IPS-18a (cell line): Measurements from ENCODE around the gene ENOX1.

Experiments used
- H3K27ac ChIP-seq: one replicate; pipeline ENCODE4 v1.5.1; 2013; ENCODE audit warnings: low read length
- H3K27me3 ChIP-seq: one replicate; pipeline ENCODE4 v1.6.1; 2013; ENCODE audit warnings: mild to moderate bottlenecking, low read length; ENCODE audit not compliant: control insufficient read depth, insufficient read depth
- H3K36me3 ChIP-seq: one replicate; pipeline ENCODE4 v1.6.1; 2013; ENCODE audit warnings: low read depth, low read length; ENCODE audit not compliant: control insufficient read depth
- H3K4me1 ChIP-seq: one replicate; pipeline ENCODE4 v1.6.1; 2013; ENCODE audit warnings: low read depth, low read length; ENCODE audit not compliant: control insufficient read depth
- H3K4me3 ChIP-seq: one replicate; pipeline ENCODE4 v1.5.1; 2013; ENCODE audit warnings: low read length
- H3K9ac ChIP-seq: one replicate; pipeline ENCODE4 v1.6.1; 2013; ENCODE audit warnings: mild to moderate bottlenecking, low read length, moderate library complexity
- H3K9me3 ChIP-seq: one replicate; pipeline ENCODE4 v1.6.1; 2013; ENCODE audit warnings: low read depth, low read length; ENCODE audit not compliant: control insufficient read depth

The ENOX1 gene

GRCh38 chr13:43802511-43802910, 15.7 kb upstream of the ENOX1 start:
- H3K4me3 ChIP-seq: no peak overlapping the region
- H3K9me3 ChIP-seq: no peaks in the 10 kb centered on the region
- H3K27ac ChIP-seq: no peak overlapping the region
- peaks cover 7% of the 10 kb centered on the region for H3K4me1 ChIP-seq
- no peaks in the 10 kb centered on the region for H3K36me3 ChIP-seq
- H3K9ac ChIP-seq: no peak overlapping the region
- H3K27me3 ChIP-seq: no peaks in the 10 kb centered on the region

- Histone ChIP-seq H3K9ac (no peak overlapping the region), H3K27me3 (no peaks in the 10 kb centered on the region), H3K27ac (no peak overlapping the region), H3K9me3 (no peaks in the 10 kb centered on the region), H3K4me1 (peaks cover 7% of the 10 kb centered on the region), H3K4me3 (no peak overlapping the region), H3K36me3 (no peaks in the 10 kb centered on the region)
Observed at GRCh38 chr13:43800828-43801227, 14.1 kb upstream of the ENOX1 start.

- Histone ChIP-seq H3K4me3 (no peak overlapping the region), H3K9ac (no peak overlapping the region), H3K9me3 (no peaks in the 10 kb centered on the region), H3K27me3 (no peaks in the 10 kb centered on the region), H3K27ac (no peak overlapping the region), H3K4me1 (no peaks in the 10 kb centered on the region), H3K36me3 (no peaks in the 10 kb centered on the region)
Observed at GRCh38 chr13:43799191-43799590, 12.4 kb upstream of the ENOX1 start.

GRCh38 chr13:43797869-43798268, 11.1 kb upstream of the ENOX1 start:
- no peaks in the 10 kb centered on the region for H3K9me3 ChIP-seq
- H3K9ac ChIP-seq: no peak overlapping the region
- H3K27ac ChIP-seq: no peak overlapping the region
- H3K36me3 ChIP-seq: no peaks in the 10 kb centered on the region
- no peak overlapping the region for H3K4me3 ChIP-seq
- no peaks in the 10 kb centered on the region for H3K4me1 ChIP-seq
- no peaks in the 10 kb centered on the region for H3K27me3 ChIP-seq

- Histone ChIP-seq H3K4me1 (no peaks in the 10 kb centered on the region), H3K27me3 (no peaks in the 10 kb centered on the region), H3K4me3 (no peak overlapping the region), H3K27ac (no peak overlapping the region), H3K36me3 (no peaks in the 10 kb centered on the region), H3K9me3 (no peaks in the 10 kb centered on the region), H3K9ac (no peak overlapping the region)
Observed at GRCh38 chr13:43797159-43797558, 10.4 kb upstream of the ENOX1 start.

- no peaks in the 10 kb centered on the region for H3K27me3 ChIP-seq
- H3K4me3 ChIP-seq: no peak overlapping the region
- H3K9me3 ChIP-seq: no peaks in the 10 kb centered on the region
- no peak overlapping the region for H3K27ac ChIP-seq
- no peaks in the 10 kb centered on the region for H3K36me3 ChIP-seq
- no peak overlapping the region for H3K9ac ChIP-seq
- H3K4me1 ChIP-seq: no peaks in the 10 kb centered on the region
Observed at GRCh38 chr13:43794416-43794815, 7.6 kb upstream of the ENOX1 start.

GRCh38 chr13:43792076-43792881, 5.5 kb upstream of the ENOX1 start:
- Histone ChIP-seq H3K4me1 (peaks cover 8% of the 10 kb centered on the region), H3K27ac (no peak overlapping the region), H3K9me3 (no peaks in the 10 kb centered on the region), H3K27me3 (peaks cover 19% of the 10 kb centered on the region), H3K9ac (no peak overlapping the region), H3K36me3 (no peaks in the 10 kb centered on the region), H3K4me3 (no peak overlapping the region)

- Histone ChIP-seq H3K27me3 (peaks cover 58% of the 10 kb centered on the region), H3K4me3 (peak overlapping the region; percentile 73), H3K36me3 (no peaks in the 10 kb centered on the region), H3K9me3 (no peaks in the 10 kb centered on the region), H3K9ac (no peak overlapping the region), H3K27ac (no peak overlapping the region), H3K4me1 (peaks cover 8% of the 10 kb centered on the region)
Observed at GRCh38 chr13:43787997-43788396, 1.2 kb upstream of the ENOX1 start.

GRCh38 chr13:43787518-43787891, 733 bp upstream of the ENOX1 start:
- H3K27ac ChIP-seq: no peak overlapping the region

GRCh38 chr13:43786472-43786765, 353 bp downstream of the ENOX1 start:
- Histone ChIP-seq H3K36me3 (no peaks in the 10 kb centered on the region), H3K27me3 (peaks cover 73% of the 10 kb centered on the region), H3K4me3 (peak overlapping the region; percentile 73), H3K27ac (no peak overlapping the region), H3K4me1 (peaks cover 8% of the 10 kb centered on the region), H3K9me3 (no peaks in the 10 kb centered on the region), H3K9ac (no peak overlapping the region)

More at GRCh38 chr13:43787518-43787891, 733 bp upstream of the ENOX1 start:
- peaks cover 8% of the 10 kb centered on the region for H3K4me1 ChIP-seq
- H3K36me3 ChIP-seq: no peaks in the 10 kb centered on the region
- H3K4me3 ChIP-seq: peak overlapping the region; percentile 73
- peaks cover 62% of the 10 kb centered on the region for H3K27me3 ChIP-seq
- peak overlapping the region; percentile 45 for H3K9ac ChIP-seq
- H3K9me3 ChIP-seq: no peaks in the 10 kb centered on the region

- peak overlapping the region; percentile 73 for H3K4me3 ChIP-seq
- H3K9ac ChIP-seq: no peak overlapping the region
- no peaks in the 10 kb centered on the region for H3K36me3 ChIP-seq
- H3K9me3 ChIP-seq: no peaks in the 10 kb centered on the region
- H3K27me3 ChIP-seq: peaks cover 79% of the 10 kb centered on the region
- no peak overlapping the region for H3K27ac ChIP-seq
- peaks cover 8% of the 10 kb centered on the region for H3K4me1 ChIP-seq
Observed at GRCh38 chr13:43785650-43786471, 911 bp downstream of the ENOX1 start.

- H3K9me3 ChIP-seq: no peaks in the 10 kb centered on the region
- peaks cover 8% of the 10 kb centered on the region for H3K4me1 ChIP-seq
- no peak overlapping the region for H3K9ac ChIP-seq
- H3K36me3 ChIP-seq: no peaks in the 10 kb centered on the region
- H3K27me3 ChIP-seq: peaks cover 85% of the 10 kb centered on the region
- H3K27ac ChIP-seq: no peak overlapping the region
- peak overlapping the region; percentile 73 for H3K4me3 ChIP-seq
Observed at GRCh38 chr13:43785261-43785649, 1.5 kb downstream of the ENOX1 start.
